Prostate gland (tissue), 2 donors: ENCODE data around the gene CDK19.

ENCODE experiments used
- POLR2A ChIP-seq: fragments of 450-650 bp; IDR thresholded peaks from one replicate; pipeline ENCODE4 v1.6.1; 2016; ENCODE audit warnings: antibody characterized with exemption, mild to moderate bottlenecking
- POLR2AphosphoS5 ChIP-seq: sonication (generic); formaldehyde crosslinking; IDR thresholded peaks from one replicate; pipeline ENCODE4 v1.6.1; 2017; ENCODE audit warnings: antibody characterized with exemption
- TF ChIP-seq, protein P1 (sequence below), 4 experiments: fragments of 200-600 bp in 2 of 4; fragments of 450-650 bp in 2 of 4; sonication (generic) in 2 of 4; IDR thresholded peaks; 1 replicate in 3 of 4; 2 replicates in 1 of 4; pipeline ENCODE4 v1.5.1; 2016 to 2019; ENCODE audit warnings: antibody characterized with exemption in 4 of 4, mild to moderate bottlenecking in 2 of 4, moderate library complexity in 2 of 4

DNA sequence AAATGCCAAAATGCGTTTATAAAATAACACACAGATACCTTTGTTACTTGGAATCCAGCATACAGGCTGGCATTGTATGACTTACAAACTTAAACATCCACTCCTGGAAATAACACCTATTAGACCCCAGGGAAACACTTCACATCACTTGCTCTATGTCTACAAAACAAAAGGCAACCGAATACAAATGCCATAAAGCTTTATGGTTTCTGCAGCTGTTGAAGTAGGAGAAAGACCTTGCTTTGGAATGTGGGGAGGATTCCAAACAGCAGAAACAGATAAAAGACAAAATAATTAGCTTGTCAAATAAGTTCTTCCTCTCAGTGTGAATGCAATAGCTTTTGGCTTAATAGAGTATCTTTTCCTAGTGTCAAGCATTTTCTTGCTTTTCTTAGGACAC, 49.6 kb upstream of the CDK19 start:
- TF ChIP-seq, protein P1, sequence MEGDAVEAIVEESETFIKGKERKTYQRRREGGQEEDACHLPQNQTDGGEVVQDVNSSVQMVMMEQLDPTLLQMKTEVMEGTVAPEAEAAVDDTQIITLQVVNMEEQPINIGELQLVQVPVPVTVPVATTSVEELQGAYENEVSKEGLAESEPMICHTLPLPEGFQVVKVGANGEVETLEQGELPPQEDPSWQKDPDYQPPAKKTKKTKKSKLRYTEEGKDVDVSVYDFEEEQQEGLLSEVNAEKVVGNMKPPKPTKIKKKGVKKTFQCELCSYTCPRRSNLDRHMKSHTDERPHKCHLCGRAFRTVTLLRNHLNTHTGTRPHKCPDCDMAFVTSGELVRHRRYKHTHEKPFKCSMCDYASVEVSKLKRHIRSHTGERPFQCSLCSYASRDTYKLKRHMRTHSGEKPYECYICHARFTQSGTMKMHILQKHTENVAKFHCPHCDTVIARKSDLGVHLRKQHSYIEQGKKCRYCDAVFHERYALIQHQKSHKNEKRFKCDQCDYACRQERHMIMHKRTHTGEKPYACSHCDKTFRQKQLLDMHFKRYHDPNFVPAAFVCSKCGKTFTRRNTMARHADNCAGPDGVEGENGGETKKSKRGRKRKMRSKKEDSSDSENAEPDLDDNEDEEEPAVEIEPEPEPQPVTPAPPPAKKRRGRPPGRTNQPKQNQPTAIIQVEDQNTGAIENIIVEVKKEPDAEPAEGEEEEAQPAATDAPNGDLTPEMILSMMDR (IDR thresholded peaks at IDR 0.05) = no peak
- TF ChIP-seq POLR2A = no peak
- no peak for TF ChIP-seq POLR2AphosphoS5
